Activated T-helper 9 cell treated with anti-CD3 and anti-CD28 coated beads, Interleukin-2, amount 50 U/mL, for 16 hours (primary cell): ENCODE results near the gene AIFM1.

ENCODE experiments used
- DNase-seq: peaks from one replicate; pipeline ENCODE4 v3.0.0-alpha.2; 2020; ENCODE audit warnings: low read depth

The AIFM1 gene

DNA sequence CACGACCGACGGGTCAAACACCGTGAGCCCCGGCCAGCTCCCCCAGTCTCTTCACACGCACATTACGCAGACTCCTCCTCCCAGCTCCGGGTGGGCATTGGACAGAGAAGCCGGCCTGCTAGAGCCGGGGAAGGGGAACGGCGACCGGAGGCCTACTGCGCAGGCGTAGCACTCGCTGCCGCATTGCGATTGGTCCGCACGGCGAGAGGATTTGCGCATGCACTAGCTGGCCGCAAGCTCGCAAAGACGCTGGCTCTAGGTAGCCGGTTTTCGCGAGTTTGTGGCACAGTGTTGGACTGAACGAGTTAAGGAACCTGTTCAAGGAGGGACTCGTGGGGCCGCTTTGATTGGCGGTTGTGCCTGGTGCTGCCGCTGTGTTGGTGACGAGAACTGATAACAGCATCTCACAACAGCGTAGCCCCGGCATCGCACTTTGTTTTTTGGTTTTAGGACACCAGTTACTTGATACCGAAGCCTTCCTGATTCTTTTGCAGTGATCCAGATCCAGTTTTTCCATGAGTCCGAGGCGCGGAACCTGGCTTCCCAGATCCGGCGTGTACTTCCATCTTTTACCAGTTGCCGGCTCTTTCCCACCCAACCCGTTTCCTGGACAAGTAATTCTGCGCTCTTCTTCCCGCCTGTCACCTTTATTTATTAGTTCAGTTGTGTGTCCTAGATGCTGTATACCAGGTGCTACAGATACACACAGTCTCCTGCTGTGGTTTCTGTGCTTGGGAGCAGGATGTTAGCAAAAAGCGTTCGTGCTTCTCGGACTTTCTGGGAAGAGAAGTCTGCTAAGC is at the start of gene AIFM1:
Gene AIFM1, minus strand, starts transcription at position 139 of the 800 bp plus-strand sequence. CDS start 185 bp downstream, outside the sequence.
- peak; percentile 78 for DNase-seq

DNA sequence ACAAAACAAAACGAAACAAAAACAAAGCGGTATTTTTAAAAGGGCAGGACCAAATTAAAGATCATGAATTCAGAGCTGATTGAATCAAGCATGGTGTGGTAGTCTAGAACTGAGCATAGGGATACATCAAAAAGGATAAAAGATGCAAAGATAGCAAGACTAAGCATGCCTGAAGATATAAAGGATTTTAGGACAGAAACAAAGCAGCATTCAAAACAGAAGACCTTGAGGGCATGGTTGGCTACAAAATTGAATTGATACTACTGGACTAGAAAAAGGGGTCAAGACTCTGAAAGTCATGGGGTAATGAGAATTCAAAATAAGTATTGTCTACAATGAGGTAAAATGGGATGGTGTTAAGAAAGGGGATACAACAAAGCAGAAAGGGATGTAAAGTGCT is 47.7 kb upstream of the AIFM1 start:
- no peak for DNase-seq

- DNase-seq, result no peak
Observed at GRCh38 chrX:130212371-130212770, 46.7 kb upstream of the AIFM1 start.

DNA sequence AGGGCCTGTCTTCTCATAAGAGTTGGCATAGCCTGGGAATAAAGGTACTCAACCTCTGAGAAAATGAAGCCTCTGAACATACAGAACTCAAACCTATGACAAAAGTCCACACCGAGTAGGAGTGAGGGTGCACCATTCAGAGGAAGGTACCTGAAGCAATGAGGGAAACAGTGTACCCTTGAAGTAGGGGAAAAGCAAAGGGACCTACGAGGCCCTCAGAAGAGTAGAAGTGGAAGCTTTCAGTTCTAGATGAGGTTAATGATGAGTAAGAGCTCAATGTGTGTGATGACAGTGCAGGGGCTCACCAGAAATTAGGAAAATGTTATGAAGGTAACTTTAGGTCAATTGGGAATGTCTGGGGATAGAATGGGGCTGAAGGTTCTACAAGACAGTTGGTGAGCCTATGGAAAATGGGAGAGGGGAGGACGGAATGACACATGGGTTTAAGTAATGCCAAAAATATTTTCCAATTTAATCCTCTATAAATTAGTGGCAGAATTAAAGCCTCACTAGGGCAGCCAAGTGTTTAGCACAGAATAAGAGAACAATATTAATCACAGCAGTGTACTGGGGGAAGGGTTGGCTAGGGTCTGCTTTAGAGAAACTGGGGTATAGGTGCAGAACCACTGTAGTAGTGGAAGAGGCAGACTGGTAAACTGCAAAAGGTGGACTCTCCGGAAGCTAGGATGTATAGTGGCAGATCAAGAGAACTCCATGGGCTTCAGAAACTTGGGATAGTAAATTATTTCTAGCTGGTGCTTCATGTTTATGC is 46.0 kb upstream of the AIFM1 start:
- no peak for DNase-seq

DNA sequence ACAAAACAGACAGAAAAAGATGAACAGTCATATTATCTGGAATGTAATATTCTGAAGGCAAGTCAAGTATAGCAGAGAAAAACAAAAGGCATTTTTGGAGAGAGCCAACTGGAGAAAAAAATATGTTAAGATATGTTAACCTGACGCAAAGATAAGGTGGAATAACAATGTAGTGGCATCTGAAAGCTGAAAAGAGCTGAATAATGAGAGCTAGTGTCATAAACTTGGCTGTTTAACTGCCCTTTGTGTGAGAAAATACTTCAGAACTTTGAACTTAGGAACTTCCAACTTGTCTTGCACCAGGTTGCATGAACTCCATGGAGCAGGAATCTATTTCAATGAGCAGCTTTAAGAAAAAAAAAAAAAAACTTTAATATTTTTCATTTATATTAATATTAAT is 39.0 kb upstream of the AIFM1 start:
- DNase-seq, result no peak

DNA sequence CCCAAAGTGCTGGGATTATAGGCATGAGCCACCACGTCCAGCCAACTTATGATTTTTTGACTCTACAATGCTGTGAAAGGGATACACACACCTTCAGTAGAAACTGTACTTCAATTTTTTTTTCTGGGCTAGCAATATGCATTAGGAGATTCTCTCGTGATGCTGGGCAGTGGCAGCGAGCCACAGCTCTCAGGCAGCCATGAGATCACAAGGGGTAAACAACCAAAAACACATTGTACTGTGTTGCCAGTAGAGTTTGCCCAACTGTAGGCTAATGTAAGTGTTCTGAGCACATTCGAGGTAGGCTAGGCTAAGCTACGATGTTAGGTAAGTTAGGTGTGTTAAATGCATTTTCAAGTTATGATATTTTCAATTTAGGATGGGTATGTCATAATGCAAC is 31.8 kb upstream of the AIFM1 start:
- DNase-seq, result no peak

DNA sequence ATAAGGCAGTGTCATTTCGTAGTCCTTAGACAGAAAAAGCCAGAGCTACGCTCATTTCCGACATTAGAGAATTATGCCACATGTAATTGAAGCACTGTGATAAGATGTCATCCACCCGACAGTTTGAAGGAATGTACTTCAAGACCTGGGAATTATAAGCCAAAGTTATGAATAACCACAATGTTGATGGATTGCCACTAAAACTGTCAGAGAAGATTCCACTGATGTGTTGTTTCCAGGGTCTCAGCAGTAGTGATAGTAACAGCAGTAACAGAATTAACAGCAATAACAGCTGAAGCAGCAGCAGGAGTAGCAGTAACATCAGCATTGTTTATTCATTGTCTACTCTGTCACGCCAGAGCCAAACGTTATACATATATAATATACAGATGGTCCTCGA is 30.8 kb upstream of the AIFM1 start:
- no peak for DNase-seq

GRCh38 chrX:130190801-130191200 is 25.2 kb upstream of the AIFM1 start:
- no peak for DNase-seq

GRCh38 chrX:130186651-130187050 is 21.0 kb upstream of the AIFM1 start:
- no peak for DNase-seq

GRCh38 chrX:130184857-130185256 is 19.2 kb upstream of the AIFM1 start:
- no peak for DNase-seq

DNA sequence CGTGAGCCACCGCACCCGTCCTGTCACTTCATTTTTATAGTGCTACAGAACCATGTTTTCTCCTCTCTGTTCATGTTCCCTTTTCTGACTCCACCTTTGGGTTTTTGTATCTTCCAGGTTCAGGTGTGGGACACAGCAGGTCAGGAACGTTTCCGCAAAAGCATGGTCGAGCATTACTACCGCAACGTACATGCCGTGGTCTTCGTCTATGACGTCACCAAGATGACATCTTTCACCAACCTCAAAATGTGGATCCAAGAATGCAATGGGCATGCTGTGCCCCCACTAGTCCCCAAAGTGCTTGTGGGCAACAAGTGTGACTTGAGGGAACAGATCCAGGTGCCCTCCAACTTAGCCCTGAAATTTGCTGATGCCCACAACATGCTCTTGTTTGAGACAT is 18.5 kb upstream of the AIFM1 start:
- no peak for DNase-seq

GRCh38 chrX:130179579-130180215 is 14.1 kb upstream of the AIFM1 start:
- DNase-seq, result no peak

DNA sequence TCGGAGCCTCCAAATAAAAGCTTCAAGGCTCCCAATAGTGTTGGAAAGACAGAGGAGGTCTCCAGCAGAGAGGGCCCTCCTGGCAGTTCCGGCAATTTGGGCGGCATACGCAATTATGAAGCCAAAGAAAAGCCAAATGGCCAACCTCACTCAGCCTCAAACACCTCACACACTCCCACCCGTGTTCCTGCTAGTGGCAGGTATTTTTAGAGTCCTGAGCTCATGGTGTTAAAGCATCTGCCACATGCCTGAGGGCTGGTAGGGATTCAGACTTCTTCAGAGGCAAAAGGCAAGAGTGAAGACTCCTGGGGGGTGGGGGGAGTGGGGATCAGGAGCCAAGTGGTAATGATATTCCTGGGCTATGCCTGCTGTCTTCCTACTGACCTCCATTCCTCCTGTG is 13.5 kb upstream of the AIFM1 start:
- DNase-seq, result no peak

- DNase-seq, result no peak
Observed at GRCh38 chrX:130176942-130177341, 11.3 kb upstream of the AIFM1 start.

DNA sequence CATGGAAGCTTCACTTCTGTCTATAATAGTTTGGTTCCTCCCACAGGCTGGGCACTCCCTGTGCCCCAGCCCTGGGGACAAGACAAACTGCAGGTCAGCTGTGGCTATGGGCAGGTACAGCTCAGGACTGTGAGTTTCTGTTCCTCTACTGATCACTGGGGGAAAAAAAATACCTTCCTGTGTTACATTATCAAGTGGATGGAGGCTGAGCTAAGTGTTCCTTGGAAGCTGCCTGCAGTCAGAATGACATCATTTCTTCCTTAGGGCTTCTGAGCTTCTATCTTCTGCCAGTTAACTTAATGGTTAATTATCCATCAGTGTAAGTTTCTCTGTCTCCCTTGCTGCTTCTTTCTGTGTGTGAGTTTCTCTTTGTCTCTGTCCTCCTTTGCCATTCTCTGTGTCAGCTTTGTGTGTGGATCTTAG is 10.7 kb upstream of the AIFM1 start:
- no peak for DNase-seq

DNA sequence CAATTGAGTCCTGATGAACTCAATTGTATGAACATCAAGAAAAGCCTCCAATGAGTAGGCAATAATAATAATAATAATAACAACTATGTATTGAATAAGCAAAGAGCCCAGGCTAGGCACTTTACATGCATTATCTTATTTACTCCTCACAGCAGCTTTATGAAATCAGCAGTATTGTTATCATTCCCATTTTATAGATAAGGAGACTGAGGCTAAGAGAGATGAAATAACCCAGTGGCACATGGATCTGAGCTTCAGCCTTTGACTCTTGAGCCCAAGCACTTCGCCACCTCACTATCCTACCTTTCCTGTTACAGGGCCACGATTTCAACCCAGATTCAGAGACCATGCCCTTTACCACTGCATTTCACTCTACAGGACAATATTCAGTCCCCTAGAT is 9.3 kb upstream of the AIFM1 start:
- no peak for DNase-seq

GRCh38 chrX:130174045-130174704 is 8.5 kb upstream of the AIFM1 start:
- no peak for DNase-seq

- no peak for DNase-seq
Observed at GRCh38 chrX:130173190-130173895, 7.7 kb upstream of the AIFM1 start.

- DNase-seq, result no peak
Observed at GRCh38 chrX:130172127-130172845, 6.6 kb upstream of the AIFM1 start.

- peak; percentile 21 for DNase-seq
Observed at GRCh38 chrX:130171446-130172126, 5.9 kb upstream of the AIFM1 start, which contains the start of gene RAB33A. Gene RAB33A (plus strand): TSS chrX:130171962. CDS start chrX:130172063, 101 bp downstream.
